Heart left ventricle (tissue), 16 donors: Measurements from ENCODE around the gene TRIM28. TPM values are rescaled to one million over a fixed set of nuclear protein-coding genes. Genes with fewer than 3 reads are reported as not detected.
A peak's percentile ranks its signal among the peaks of the same experiment; 100 is the strongest.

Experiments
- ATAC-seq, 4 donors: fragments of 200-7000 bp; cut with Tn5 transposase; one replicate each; pipeline ENCODE4 v1.9.1; 2020 to 2022; ENCODE audit warnings: moderate library complexity in 4 of 4, mild to moderate bottlenecking in 3 of 4, moderate number of reproducible peaks in 1 of 4
- DNase-seq, 5 donors: peaks; one replicate each; pipeline ENCODE4 v3.0.0-alpha.2; 2020
- H3K27ac ChIP-seq, 12 donors: fragments of 200-600 bp; sonication (generic) in 4 of 12; one replicate each; pipeline versions ENCODE4 v1.5.0 to v1.8.0; 2016 to 2022; ENCODE audit warnings: mild to moderate bottlenecking in 2 of 12
- H3K27me3 ChIP-seq, 9 donors: fragments of 200-600 bp; sonication (generic) in 2 of 9; one replicate each; pipeline versions ENCODE4 v1.5.1 to v1.8.0; 2016 to 2022; ENCODE audit warnings: mild to moderate bottlenecking in 3 of 9
- H3K36me3 ChIP-seq, 9 donors: fragments of 200-600 bp; sonication (generic) in 2 of 9; one replicate each; pipeline versions ENCODE4 v1.5.0 to v1.8.0; 2018 to 2022; ENCODE audit warnings: mild to moderate bottlenecking in 2 of 9
- H3K4me1 ChIP-seq, 12 donors: fragments of 200-600 bp; sonication (generic) in 4 of 12; one replicate each; pipeline versions ENCODE4 v1.5.0 to v1.8.0; 2016 to 2022; ENCODE audit warnings: mild to moderate bottlenecking in 3 of 12
- H3K4me3 ChIP-seq, 12 donors: fragments of 200-600 bp; sonication (generic) in 4 of 12; one replicate each; pipeline versions ENCODE4 v1.5.0 to v1.8.0; 2017 to 2022; ENCODE audit warnings: mild to moderate bottlenecking in 9 of 12, moderate library complexity in 4 of 12
- H3K9me3 ChIP-seq, 12 donors: fragments of 200-600 bp; sonication (generic) in 4 of 12; one replicate each; pipeline versions ENCODE4 v1.5.0 to v1.8.0; 2016 to 2022; ENCODE audit warnings: mild to moderate bottlenecking in 1 of 12
- CTCF ChIP-seq, 12 donors: fragments of 200-600 bp; sonication (generic) in 4 of 12; IDR thresholded peaks; one replicate each; pipeline versions ENCODE4 v1.5.0 to v1.8.0; 2018 to 2022; ENCODE audit warnings: antibody characterized with exemption in 12 of 12, mild to moderate bottlenecking in 5 of 12
- POLR2A ChIP-seq, 2 donors: fragments of 450-650 bp; IDR thresholded peaks; one replicate each; pipeline ENCODE4 v1.6.1; 2017; ENCODE audit warnings: antibody characterized with exemption in 2 of 2, mild to moderate bottlenecking in 2 of 2, moderate library complexity in 2 of 2
- WGBS, 4 donors: extraction: QIAGEN DNeasy Blood & Tissue Kit in 2 of 4; methylation state at CpG; one replicate each; pipeline versions ENCODE4 v1.1.5 to v1.1.7; 2013 to 2018; 5-methylcytosine and 5-hydroxymethylcytosine counted together
- intact Hi-C, 10 donors: fragments of 100-400 bp; cut with DNase I; formaldehyde crosslinking; loops; one replicate each; pipeline versions ENCODE4 v1.11.1 to v1.14.2; 2022
- polyA plus RNA-seq, 2 donors: library from polyadenylated mRNA; stranded (reverse); fragments of 200-250 nt; gene quantifications; one replicate each; pipeline ENCODE4 v1.2.3, GENCODE V29; 2013
- total RNA-seq, 9 donors: library from RNA; depleted of rRNA in 2 of 9; stranded (reverse); fragments of >200 nt in 2 of 9; fragmentation: NEBNext Ultra II Directional in 3 of 9; extraction: Animal tissue kit (Norgen Biotek cat#: 25700) in 3 of 9; gene quantifications; one replicate each; pipeline versions ENCODE4 v1.1.0 to v1.2.4, GENCODE V29; 2016 to 2023
- donor health status: ischemic (EF 13 %, LVEDD 7.1; RV severe dilation, severe dysfunction).
- donor health status: healthy with polysubstance abuse.
- donor health status: DM: no; HTN: yes; CAD: no.
- donor health status: DM: no; HTN: no; CAD: no.
- donor health status: ischemic (EF 25% LVEDD 6.9; RV normal size, moderate dysfunction).
- donor health status: ischemic (EF 25% LVEDD 5.7; RV mildly dilated, moderate dysfunction).
- donor health status: healthy.
- donor health status: DM: yes; HTN: yes; CAD: no.
- donor health status: ischemic (EF 35%, LVEDD 5.7; RV mildly dilated, moderate dysfunction).
- donor health status: nonischemic (EF 11% LVEDD 7.7; RV severe dilation, severe dysfunction).
- donor health status: DM: yes; HTN: yes; CAD: no.
- donor health status: PGD.
- donor health status: ischemic (EF 29% LVEDD 5.4; RV normal size, mild dysfunction).
- donor health status: nonischemic (EF 23%, LVEDD 6.1; RV moderate dilation, normal function).

TRIM28 gene
- total and polyA plus RNA-seq, 11 donors: 88.0 to 265 (median 160) TPM

DNA sequence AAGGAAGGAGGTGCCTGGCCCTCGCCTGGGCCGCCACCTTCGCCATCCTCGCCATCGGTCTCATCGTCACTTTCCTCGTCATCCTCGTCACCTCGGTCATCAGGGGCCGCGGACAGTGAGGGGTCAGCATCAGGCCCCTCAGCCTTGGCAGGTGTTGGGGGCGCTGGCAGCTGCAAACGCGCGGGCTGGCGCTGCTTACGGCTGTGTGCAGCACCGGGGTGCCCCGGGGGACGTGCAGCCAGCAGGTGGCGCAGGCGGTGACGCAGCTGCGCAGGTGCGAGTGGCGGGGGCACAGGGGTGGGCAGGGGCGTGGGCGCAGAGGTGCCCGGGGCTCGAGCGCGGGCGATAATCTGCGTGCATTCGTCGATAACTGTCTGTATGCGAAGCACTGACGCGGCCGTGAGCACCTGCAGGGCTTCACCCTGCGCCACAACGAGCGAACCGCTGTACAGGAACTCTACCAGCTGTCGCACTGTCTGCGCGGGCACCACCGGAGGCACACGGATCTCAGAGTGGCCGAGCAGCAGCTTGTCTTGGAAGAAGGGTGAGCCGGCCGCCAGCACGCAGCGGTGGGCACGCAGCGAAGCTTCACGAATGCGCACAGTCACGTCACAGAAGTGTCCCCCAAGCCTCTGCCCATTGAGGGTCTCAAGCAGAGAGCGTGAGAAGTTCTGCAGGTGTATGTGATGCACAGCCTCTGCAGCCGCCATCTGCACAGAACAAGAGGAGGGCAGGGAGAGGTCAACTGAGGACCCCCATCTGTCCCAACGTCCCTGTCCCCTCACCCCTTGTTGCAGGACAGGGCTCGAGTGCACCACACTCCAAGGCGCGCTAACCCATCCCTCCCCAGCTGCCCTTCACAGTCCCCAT lies 26.7 kb upstream of the TRIM28 start:
- H3K4me1 ChIP-seq: peaks cover 7 to 65% (median 35%) of the 10 kb centered on the region in 12 donors
- 90 to 94% (median 92%) methylated on average over 50 to 65 of the region's 65 CpGs for WGBS, 4 donors

DNA sequence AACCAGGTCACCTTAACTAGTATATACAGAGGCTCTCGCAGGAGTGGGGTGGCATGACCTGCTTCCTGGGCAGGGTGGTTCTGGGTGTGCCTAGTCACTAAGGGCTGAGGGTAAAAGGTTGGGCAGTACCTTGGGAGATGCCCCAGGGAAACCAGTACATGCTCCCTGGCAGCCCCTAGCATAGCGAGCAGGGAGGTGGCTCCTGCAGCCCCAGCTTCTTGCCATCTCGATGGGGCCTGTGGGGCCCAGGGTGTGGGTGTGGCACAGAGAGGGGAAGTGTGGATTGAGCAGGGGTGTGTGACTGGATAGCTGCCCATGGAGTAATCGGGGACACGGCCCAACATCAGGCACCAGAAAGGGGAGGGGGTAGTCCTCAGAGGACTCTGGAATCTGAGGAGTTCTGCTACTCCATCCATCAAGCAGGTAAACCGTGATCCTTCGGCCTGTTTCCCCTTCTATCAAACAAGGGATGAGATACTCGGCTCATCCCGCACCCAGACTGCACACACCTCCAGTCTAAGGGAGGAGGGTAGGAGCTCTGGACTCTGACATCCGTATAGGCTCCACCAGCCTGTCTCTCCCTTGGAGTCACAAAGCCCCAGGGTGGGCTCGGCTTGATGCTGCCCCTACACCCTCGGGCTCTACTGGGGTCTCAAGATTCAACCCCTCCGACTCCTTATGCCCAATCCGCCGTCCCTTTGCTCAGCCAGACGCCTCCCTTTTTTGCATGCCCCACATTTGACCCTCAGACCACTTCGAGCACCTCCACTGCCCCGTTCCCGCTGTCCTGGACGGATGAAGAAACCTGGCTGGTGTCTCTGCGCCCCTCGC lies 25.4 kb upstream of the TRIM28 start:
- Histone ChIP-seq H3K27me3 (no peaks in the 10 kb centered on the region), H3K9me3 (no peaks in the 10 kb centered on the region), H3K27ac (peak overlapping the region; percentile 79 to 99 (median 94)), H3K4me3 (peak overlapping the region; percentile 70 to 97 (median 86)), H3K4me1 (peaks cover 7 to 65% (median 35%) of the 10 kb centered on the region in 12 donors), H3K36me3 (peaks cover 0 to 26% (median 17%) of the 10 kb centered on the region in 9 donors)
- TF ChIP-seq POLR2A (IDR thresholded peaks at IDR 0.05) (no peak), CTCF (IDR thresholded peaks at IDR 0.05) (peak in 1 of 12 donors; percentile 58)
- WGBS, 4 donors: 13 to 15% (median 13%) methylated on average over 22 of the region's 22 CpGs
- no peak for ATAC-seq
- no peak for DNase-seq
- intact Hi-C loops: loop anchor here in 4 of 10 donors (1.0 to 2.0 kb wide), 5 partner anchors 24 to 336 kb away; partner anchors contain the start of genes TRIM28 (in 2 of the 4), MZF1 (in 1 of the 4) and ZNF274 (in 1 of the 4)

More for the DNA sequence above, 26.7 kb upstream of the TRIM28 start:
- H3K36me3 ChIP-seq: peaks cover 0 to 31% (median 17%) of the 10 kb centered on the region in 9 donors
- DNase-seq (peak in 1 of 5 donors; percentile 59), ATAC-seq (no peak)
- no peak overlapping the region for H3K27ac ChIP-seq
- no peaks in the 10 kb centered on the region for H3K9me3 ChIP-seq
- no peak for TF ChIP-seq CTCF (IDR thresholded peaks at IDR 0.05)
- TF ChIP-seq POLR2A (IDR thresholded peaks at IDR 0.05): no peak
- no peaks in the 10 kb centered on the region for H3K27me3 ChIP-seq
- no peak overlapping the region for H3K4me3 ChIP-seq
- intact Hi-C loops: no loop called here

GRCh38 chr19:58519087-58519354 lies 24.8 kb upstream of the TRIM28 start:
- ATAC-seq: peak in 3 of 4 donors; percentile 39 to 66 (median 59)
- TF ChIP-seq POLR2A (IDR thresholded peaks at IDR 0.05): no peak
- TF ChIP-seq CTCF (IDR thresholded peaks at IDR 0.05): peak in 11 of 12 donors; percentile 32 to 66 (median 48)
- Histone ChIP-seq H3K4me3 (peak overlapping the region; percentile 70 to 97 (median 86)), H3K4me1 (peaks cover 7 to 59% (median 35%) of the 10 kb centered on the region in 12 donors), H3K9me3 (no peaks in the 10 kb centered on the region), H3K27me3 (no peaks in the 10 kb centered on the region), H3K36me3 (peaks cover 0 to 26% (median 17%) of the 10 kb centered on the region in 9 donors), H3K27ac (peak overlapping the region; percentile 79 to 99 (median 94))
- intact Hi-C loops: loop anchor here in 4 of 10 donors (1.0 to 2.0 kb wide), 5 partner anchors 24 to 336 kb away; partner anchors contain the start of genes TRIM28 (in 2 of the 4), MZF1 (in 1 of the 4) and ZNF274 (in 1 of the 4)
- WGBS, 4 donors: 0 to 4% (median 1%) methylated on average over 11 to 14 of the region's 14 CpGs
- peak; percentile 66 to 77 (median 70) for DNase-seq
